ENCODE data around the gene ASB3.
"Not testable (repeated sequence)": the region's sequence is repeated elsewhere in the genome, so short reads cannot be mapped to it uniquely, and the experiment has no call there.

Gene ASB3

DNA sequence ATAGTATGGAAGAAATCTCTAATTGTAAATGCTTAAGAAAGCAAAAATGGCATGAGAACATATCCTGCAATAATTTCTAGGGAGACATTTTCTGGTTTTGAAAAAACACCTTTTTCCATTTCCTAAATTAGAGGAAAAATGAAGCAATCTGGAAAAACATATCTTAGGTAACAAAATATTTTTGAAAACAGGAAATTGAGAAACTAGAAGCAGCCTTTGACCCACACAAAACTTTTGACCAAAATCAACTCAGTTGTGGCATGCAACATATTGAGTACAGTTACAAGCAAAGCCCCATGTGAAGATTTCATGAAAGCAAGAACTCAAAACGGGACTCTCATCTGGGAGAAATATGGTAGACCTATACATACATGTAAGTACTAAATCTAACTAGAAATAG is 47.7 kb downstream of the ASB3 start:
- ChIA-PET POLR2A (no interaction called here), CTCF (interaction anchor here (1.0 to 5.0 kb wide), 6 partner anchors 10 to 315 kb away, joined by 3 to 45 read pairs (median 3); no protein-coding TSS in a partner anchor)
- H3K4me3 ChIP-seq (ENCODE audit: low read depth, low read length), result no peak overlapping the region
- no peak for TF ChIP-seq CTCF (IDR thresholded peaks at IDR 0.05; ENCODE audit: insufficient read depth, low read length, missing control alignments)
- no peak for DNase-seq (ENCODE audit: low read depth, low spot score)

DNA sequence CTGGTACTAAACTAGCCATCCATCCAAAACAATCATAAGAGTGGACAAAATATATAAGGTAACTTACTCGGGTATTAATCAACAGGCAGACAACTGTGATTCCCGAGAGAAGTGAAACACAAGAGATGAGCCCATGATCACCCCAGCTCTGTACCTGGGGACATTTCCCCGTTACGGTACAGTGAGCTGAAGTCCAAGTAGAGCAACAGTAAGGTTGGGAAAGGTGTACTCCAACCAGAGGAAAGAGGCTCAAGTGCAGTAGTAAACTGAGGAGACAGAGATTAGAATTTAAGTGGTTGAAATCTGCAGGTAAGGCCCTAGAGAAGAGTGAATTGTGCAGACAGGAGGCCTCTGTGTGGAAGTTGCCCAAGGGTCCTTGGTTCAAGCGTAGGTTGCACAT is 49.7 kb downstream of the ASB3 start:
- POLR2A ChIA-PET, result no interaction called here
- DNase-seq (ENCODE audit: low read depth, low spot score), result no peak
- H3K4me3 ChIP-seq (ENCODE audit: low read depth, low read length), result no peak overlapping the region
- CTCF ChIA-PET, result no interaction called here
- no peak for TF ChIP-seq CTCF (IDR thresholded peaks at IDR 0.05; ENCODE audit: insufficient read depth, low read length, missing control alignments)

GRCh38 chr2:53729143-53729762 is 57.5 kb downstream of the ASB3 start:
- no peak overlapping the region for H3K4me3 ChIP-seq (ENCODE audit: low read depth, low read length)
- no peak for TF ChIP-seq CTCF (IDR thresholded peaks at IDR 0.05; ENCODE audit: insufficient read depth, low read length, missing control alignments)
- POLR2A ChIA-PET, result no interaction called here
- CTCF ChIA-PET, result interaction anchor here (1.1 to 1.2 kb wide), 2 partner anchors 11 to 12 kb away, joined by 3 read pairs; no protein-coding TSS in a partner anchor
- no peak for DNase-seq (ENCODE audit: low read depth, low spot score)

DNA sequence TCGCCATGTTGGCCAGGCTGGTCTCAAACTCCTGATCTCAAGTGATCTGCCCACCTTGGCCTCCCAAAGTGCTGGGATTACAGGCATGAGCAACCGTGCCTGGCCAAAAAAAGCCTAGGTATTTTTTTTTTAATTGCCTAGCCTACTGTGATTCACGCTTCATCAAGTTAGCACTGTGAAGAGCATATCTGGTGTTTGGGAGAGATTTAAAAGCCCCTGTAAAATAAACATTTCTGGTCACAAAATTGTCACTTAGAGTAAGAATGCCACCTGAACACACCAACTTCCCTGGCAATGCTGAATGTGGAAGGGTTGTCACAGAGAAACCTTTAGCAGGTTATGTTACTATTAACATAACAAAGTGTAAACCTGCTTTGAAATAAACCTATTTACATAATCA is 58.8 kb downstream of the ASB3 start:
- ChIA-PET CTCF (no interaction called here), POLR2A (no interaction called here)
- DNase-seq (ENCODE audit: low read depth, low spot score), result no peak
- H3K4me3 ChIP-seq (ENCODE audit: low read depth, low read length), result no peak overlapping the region
- no peak for TF ChIP-seq CTCF (IDR thresholded peaks at IDR 0.05; ENCODE audit: insufficient read depth, low read length, missing control alignments)

GRCh38 chr2:53725662-53726061 is 61.1 kb downstream of the ASB3 start:
- ChIA-PET CTCF (no interaction called here), POLR2A (interaction anchor here (0.6 kb wide), 1 partner anchor 31 kb away, joined by 4 read pairs; no protein-coding TSS in a partner anchor)
- no peak for DNase-seq (ENCODE audit: low read depth, low spot score)
- no peak for TF ChIP-seq CTCF (IDR thresholded peaks at IDR 0.05; ENCODE audit: insufficient read depth, low read length, missing control alignments)
- no peak overlapping the region for H3K4me3 ChIP-seq (ENCODE audit: low read depth, low read length)

- no peak for TF ChIP-seq CTCF (IDR thresholded peaks at IDR 0.05; ENCODE audit: insufficient read depth, low read length, missing control alignments)
- CTCF ChIA-PET, result no interaction called here
- peak; percentile 41 for DNase-seq (ENCODE audit: low read depth, low spot score)
- POLR2A ChIA-PET, result no interaction called here
- no peak overlapping the region for H3K4me3 ChIP-seq (ENCODE audit: low read depth, low read length)
Observed at GRCh38 chr2:53724536-53724935, 62.2 kb downstream of the ASB3 start.

DNA sequence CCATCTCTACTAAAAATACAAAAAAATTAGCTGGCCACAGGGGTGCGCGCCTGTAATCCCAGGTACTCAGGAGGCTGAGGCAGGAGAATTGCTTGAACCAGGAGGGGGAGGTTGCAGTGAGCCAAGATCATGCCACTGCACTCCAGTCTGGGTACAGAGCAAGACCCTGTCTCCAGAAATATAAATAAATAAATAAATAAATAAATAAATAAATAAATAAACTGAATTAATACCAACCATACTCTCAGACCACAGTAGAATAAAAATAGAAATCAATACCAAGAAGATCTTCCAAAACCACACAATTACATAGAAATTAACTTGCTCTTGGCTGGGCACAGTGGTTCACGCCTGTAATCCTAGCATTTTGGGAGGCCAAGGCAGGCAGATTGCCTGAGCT is 65.8 kb downstream of the ASB3 start:
- POLR2A ChIA-PET; DNase-seq (ENCODE audit: low read depth, low spot score); H3K4me3 ChIP-seq (ENCODE audit: low read depth, low read length): not testable (repeated sequence)
- CTCF ChIA-PET, result interaction anchor here (1.0 to 1.6 kb wide), 2 partner anchors 8 to 298 kb away, joined by 3 read pairs; no protein-coding TSS in a partner anchor

Measured in AG04449 (cell line).